GM23338 (cell line): Measurements from ENCODE around the gene CLSTN1. TPM values are rescaled to one million over a fixed set of nuclear protein-coding genes. Genes with fewer than 3 reads are reported as not detected.

ENCODE experiments used
- ATAC-seq: fragments of 200-7000 bp; cut with Tn5 transposase; 3 replicates; pipeline ENCODE4 v1.9.1; 2020
- DNase-seq: peaks from one replicate; pipeline ENCODE4 v3.0.0-alpha.2; 2015; ENCODE audit warnings: low spot score
- H2AFZ ChIP-seq: fragments of 200-600 bp; sonication (generic); 2 replicates; pipeline ENCODE4 v1.8.0; 2016; ENCODE audit warnings: antibody characterized with exemption, mild to moderate bottlenecking, moderate library complexity
- H3F3A ChIP-seq: fragments of 200-600 bp; sonication (generic); replicated peaks from 2 replicates; pipeline ENCODE4 v1.8.0; 2017; ENCODE audit warnings: antibody characterized with exemption, mixed run types, low read depth
- H3K27ac ChIP-seq: fragments of 200-600 bp; sonication (generic); 2 replicates; pipeline ENCODE4 v1.6.1; 2016; ENCODE audit warnings: low read depth
- H3K27me3 ChIP-seq: fragments of 200-600 bp; sonication (generic); 2 replicates; pipeline ENCODE4 v1.8.0; 2016; ENCODE audit warnings: mild to moderate bottlenecking, mixed run types, moderate library complexity; ENCODE audit not compliant: insufficient read depth
- H3K36me3 ChIP-seq: fragments of 200-600 bp; sonication (generic); 2 replicates; pipeline ENCODE4 v1.8.0; 2016; ENCODE audit warnings: mild to moderate bottlenecking; ENCODE audit not compliant: insufficient read depth
- H3K4me1 ChIP-seq: fragments of 200-600 bp; sonication (generic); 2 replicates; pipeline ENCODE4 v1.8.0; 2016; ENCODE audit warnings: mild to moderate bottlenecking, moderate library complexity; ENCODE audit not compliant: insufficient read depth
- H3K4me2 ChIP-seq: fragments of 200-600 bp; sonication (generic); 2 replicates; pipeline ENCODE4 v1.7.1; 2017; ENCODE audit warnings: mixed run types
- H3K4me3 ChIP-seq: fragments of 200-600 bp; sonication (generic); 2 replicates; pipeline ENCODE4 v1.6.1; 2016; ENCODE audit warnings: mixed run types
- H3K79me2 ChIP-seq: fragments of 200-600 bp; sonication (generic); replicated peaks from 2 replicates; pipeline ENCODE4 v1.8.0; 2017; ENCODE audit warnings: mild to moderate bottlenecking; ENCODE audit not compliant: insufficient read depth
- H3K9me2 ChIP-seq: fragments of 200-600 bp; sonication (generic); 2 replicates; pipeline ENCODE4 v1.8.0; 2017; ENCODE audit not compliant: insufficient read depth
- H4K20me1 ChIP-seq: fragments of 200-600 bp; sonication (generic); replicated peaks from 2 replicates; pipeline ENCODE4 v1.8.0; 2017; ENCODE audit warnings: mild to moderate bottlenecking; ENCODE audit not compliant: insufficient read depth
- H3K27ac Mint-ChIP-seq: 2 replicates; pipeline ENCODE4 v1.8.0; 2020; ENCODE audit warnings: inconsistent platforms, mild to moderate bottlenecking, moderate library complexity, mixed read lengths
- H3K27me3 Mint-ChIP-seq: 3 replicates; pipeline ENCODE4 v1.8.0; 2022; ENCODE audit warnings: low read depth, mild to moderate bottlenecking, moderate library complexity, mixed read lengths, inconsistent platforms; ENCODE audit not compliant: insufficient read depth, poor library complexity
- H3K36me3 Mint-ChIP-seq: 3 replicates; pipeline ENCODE4 v1.8.0; 2021; ENCODE audit warnings: low read depth, mild to moderate bottlenecking, inconsistent platforms, moderate library complexity, mixed read lengths
- H3K4me1 Mint-ChIP-seq: 3 replicates; pipeline ENCODE4 v1.8.0; 2020; ENCODE audit warnings: mild to moderate bottlenecking, inconsistent platforms, mixed read lengths
- H3K4me3 Mint-ChIP-seq: 3 replicates; pipeline ENCODE4 v1.8.0; 2021; ENCODE audit warnings: moderate library complexity, mild to moderate bottlenecking, inconsistent platforms, mixed read lengths
- H3K9me3 Mint-ChIP-seq: 3 replicates; pipeline ENCODE4 v1.8.0; 2020; ENCODE audit warnings: moderate library complexity, mild to moderate bottlenecking, inconsistent platforms, mixed read lengths
- CREB1 ChIP-seq: fragments of 250-450 bp; sonication (Bioruptor Pico); IDR thresholded peaks from 2 replicates; pipeline ENCODE4 v1.5.0; 2020; ENCODE audit warnings: low read depth, mild to moderate bottlenecking, moderate library complexity
- CTCF ChIP-seq, 2 experiments: fragments of 200-600 bp in 1 of 2; sonication (generic) in 1 of 2; conservative IDR thresholded peaks; 2 replicates each; pipeline versions ENCODE4 v1.5.1 to v1.6.1; 2016 to 2017; ENCODE audit warnings: antibody characterized with exemption in 2 of 2, low read depth in 2 of 2, mild to moderate bottlenecking in 2 of 2, moderate library complexity in 1 of 2
- ETS1 ChIP-seq: IDR thresholded peaks from 2 replicates; pipeline ENCODE4 v1.6.1; 2016; ENCODE audit warnings: antibody characterized with exemption
- EZH2 ChIP-seq: fragments of 200-600 bp; sonication (generic); IDR thresholded peaks from one replicate; pipeline ENCODE4 v1.8.0; 2017; ENCODE audit warnings: antibody characterized with exemption, mild to moderate bottlenecking, low read depth; ENCODE audit not compliant: unreplicated experiment
- EZH2phosphoT487 ChIP-seq: fragments of 200-600 bp; sonication (generic); IDR thresholded peaks from one replicate; pipeline ENCODE4 v1.8.1; 2018; ENCODE audit warnings: antibody characterized with exemption; ENCODE audit not compliant: unreplicated experiment
- NANOG ChIP-seq: IDR thresholded peaks from 2 replicates; pipeline ENCODE4 v1.6.1; 2016; ENCODE audit warnings: antibody characterized with exemption, borderline replicate concordance
- POLR2AphosphoS5 ChIP-seq: IDR thresholded peaks from 2 replicates; pipeline ENCODE4 v1.6.1; 2016; ENCODE audit warnings: antibody characterized with exemption, low read depth
- REST ChIP-seq: IDR thresholded peaks from one replicate; pipeline ENCODE4 v1.6.1; 2018; ENCODE audit warnings: antibody characterized with exemption; ENCODE audit not compliant: unreplicated experiment
- polyA plus RNA-seq: library from polyadenylated mRNA; unstranded; fragments of >200 nt; fragmentation: Nextera tagmentation; extraction: Ambion mirVana; gene quantifications from 2 replicates; pipeline ENCODE4 v1.2.1, GENCODE V29; 2016
- total RNA-seq: library from RNA; depleted of rRNA; stranded (reverse); fragments of >200 nt; shearing (Covaris generic); gene quantifications from 2 replicates; pipeline ENCODE4 v1.2.3, GENCODE V29; 2014

CLSTN1 gene
- total and polyA plus RNA-seq, 2 experiments from 2014 or later: 38.5 to 66.2 TPM

GRCh38 chr1:9721606-9722377 lies 102.0 kb downstream of the CLSTN1 start:
- TF ChIP-seq CTCF (conservative IDR thresholded peaks at IDR 0.05; ENCODE audit: low read depth in 2 of 2) (peak; percentile 85), POLR2AphosphoS5 (no peak), NANOG (no peak)
- 0 out of 2 replicates have a peak overlapping the region, but pooled peaks have one; percentile 5 for H2AFZ ChIP-seq
- H3F3A ChIP-seq: peaks cover 10% of the 10 kb centered on the region
- ATAC-seq (peak; percentile 65), DNase-seq (peak; percentile 86)
- H3K4me1 ChIP-seq: peaks cover 13% of the 10 kb centered on the region
- peaks cover 10% of the 10 kb centered on the region; the same call in 2 of the 3 replicates for H3K9me3 Mint-ChIP-seq
- H3K4me3 Mint-ChIP-seq: no peak overlapping the region
- 0 out of 2 replicates have a peak overlapping the region, but pooled peaks have one; percentile 14 for H3K27ac ChIP-seq
- no peaks in the 10 kb centered on the region for H3K27me3 ChIP-seq
- H3K79me2 ChIP-seq: no peaks in the 10 kb centered on the region
- peaks cover 14% of the 10 kb centered on the region for H3K4me1 Mint-ChIP-seq
- H3K27ac Mint-ChIP-seq: no peak overlapping the region
- no peaks in the 10 kb centered on the region for H3K36me3 ChIP-seq
- peaks cover 38% of the 10 kb centered on the region for H3K36me3 Mint-ChIP-seq
- no peak overlapping the region for H3K4me3 ChIP-seq
- no peak overlapping the region for H3K4me2 ChIP-seq
- H4K20me1 ChIP-seq: no peaks in the 10 kb centered on the region
- H3K9me2 ChIP-seq: no peaks in the 10 kb centered on the region
- H3K27me3 Mint-ChIP-seq: peaks cover 15% of the 10 kb centered on the region

- H3K27me3 Mint-ChIP-seq: peaks cover 15% of the 10 kb centered on the region
- H3K36me3 Mint-ChIP-seq: peaks cover 38% of the 10 kb centered on the region
- Histone ChIP-seq H3K27ac (0 out of 2 replicates have a peak overlapping the region, but pooled peaks have one; percentile 14), H2AFZ (0 out of 2 replicates have a peak overlapping the region, but pooled peaks have one; percentile 5), H4K20me1 (no peaks in the 10 kb centered on the region), H3K4me1 (peaks cover 14% of the 10 kb centered on the region), H3K27me3 (no peaks in the 10 kb centered on the region), H3K36me3 (no peaks in the 10 kb centered on the region), H3K9me2 (no peaks in the 10 kb centered on the region), H3K4me3 (no peak overlapping the region), H3K4me2 (no peak overlapping the region), H3F3A (peaks cover 6% of the 10 kb centered on the region; the same call in 1 of the 2 replicates), H3K79me2 (no peaks in the 10 kb centered on the region)
- no peak overlapping the region for H3K4me3 Mint-ChIP-seq
- H3K9me3 Mint-ChIP-seq: peaks cover 10% of the 10 kb centered on the region; the same call in 2 of the 3 replicates
- TF ChIP-seq EZH2phosphoT487 (no peak), ETS1 (no peak), CTCF (conservative IDR thresholded peaks at IDR 0.05; ENCODE audit: low read depth in 2 of 2) (no peak), REST (no peak), EZH2 (no peak), CREB1 (CRISPR knock-in tag) (no peak)
- DNase-seq (no peak), ATAC-seq (peak; percentile 6)
- H3K4me1 Mint-ChIP-seq: peaks cover 14% of the 10 kb centered on the region
- no peak overlapping the region for H3K27ac Mint-ChIP-seq
Measured at GRCh38 chr1:9720785-9721605, 102.8 kb downstream of the CLSTN1 start.
